Stimulated activated naive CD8-positive, alpha-beta T cell treated with anti-CD3 and anti-CD28 coated beads, Interleukin-15, Interleukin-2, amounts not matched to agents 100 ng/mL and 50 ng/mL, for 24 hours (primary cell): Measurements from ENCODE around the gene MTFR1L.

Experiments used
- H3K27ac Mint-ChIP-seq: one replicate; pipeline ENCODE4 v1.8.0; 2021; ENCODE audit warnings: mild to moderate bottlenecking, mixed read lengths
- H3K27me3 Mint-ChIP-seq: one replicate; pipeline ENCODE4 v1.8.0; 2021; ENCODE audit warnings: mixed read lengths
- H3K36me3 Mint-ChIP-seq: one replicate; pipeline ENCODE4 v1.8.0; 2021; ENCODE audit warnings: low read depth, mixed read lengths
- H3K4me1 Mint-ChIP-seq: one replicate; pipeline ENCODE4 v1.8.0; 2021; ENCODE audit warnings: low read depth, mixed read lengths
- H3K4me3 Mint-ChIP-seq: one replicate; pipeline ENCODE4 v1.8.0; 2021; ENCODE audit warnings: mild to moderate bottlenecking, mixed read lengths
- H3K9me3 Mint-ChIP-seq: one replicate; pipeline ENCODE4 v1.8.0; 2021; ENCODE audit warnings: mixed read lengths

MTFR1L gene

DNA sequence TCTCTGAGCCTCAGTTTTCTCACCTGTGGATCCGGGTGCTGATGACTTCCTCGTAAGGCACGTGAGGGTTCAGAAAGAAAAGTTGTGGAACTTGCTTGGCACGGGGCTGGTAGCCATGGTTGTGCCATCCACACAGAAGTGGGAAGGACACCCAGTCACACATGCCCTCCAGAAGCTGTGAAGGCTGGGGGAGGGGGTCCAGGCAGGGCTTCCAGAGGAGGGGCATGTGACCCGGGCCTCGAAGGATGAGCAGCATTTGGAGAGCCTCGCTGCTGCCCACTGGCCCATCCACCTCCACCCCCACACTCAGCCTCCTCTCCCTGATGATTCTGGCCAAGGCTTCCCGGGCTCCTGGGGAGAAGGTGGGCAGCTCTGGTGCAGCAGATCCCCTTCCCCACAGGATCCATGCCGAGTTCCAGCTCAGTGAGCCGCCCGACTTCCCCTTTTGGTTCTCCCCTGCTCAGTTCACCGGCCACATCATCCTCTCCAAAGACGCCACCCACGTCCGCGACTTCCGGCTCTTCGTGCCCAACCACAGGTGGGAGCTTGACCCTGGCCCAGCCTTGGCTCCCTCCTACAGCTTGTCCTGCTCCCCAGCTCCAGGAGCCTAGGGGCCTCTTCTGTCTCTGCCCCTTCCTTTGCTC, 10.3 kb upstream of the MTFR1L start:
- H3K36me3 Mint-ChIP-seq = peaks cover 7% of the 10 kb centered on the region
- no peaks in the 10 kb centered on the region for H3K9me3 Mint-ChIP-seq
- H3K4me1 Mint-ChIP-seq = peaks cover 6% of the 10 kb centered on the region
- no peak overlapping the region for H3K27ac Mint-ChIP-seq
- no peak overlapping the region for H3K4me3 Mint-ChIP-seq
- H3K27me3 Mint-ChIP-seq = no peaks in the 10 kb centered on the region

DNA sequence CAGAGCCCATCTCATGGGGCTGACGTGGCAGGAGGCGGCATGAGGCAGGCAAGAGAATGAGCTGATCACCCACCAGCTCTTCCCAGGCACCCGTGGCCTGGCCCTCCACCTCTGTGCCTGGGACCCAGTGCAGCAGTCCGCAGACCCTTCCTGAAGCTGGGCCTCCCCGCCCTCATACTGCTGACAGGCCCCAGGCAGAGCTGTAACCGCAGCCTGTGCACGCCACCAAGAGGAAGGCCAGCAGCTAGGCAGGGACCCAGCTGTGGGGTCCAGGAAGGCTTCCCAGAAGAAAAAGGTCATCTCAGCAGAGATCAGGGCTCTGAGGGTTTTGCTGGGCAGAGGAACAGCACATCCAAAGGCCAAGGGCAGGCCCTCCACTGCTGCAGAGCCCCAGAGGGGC, 9.8 kb upstream of the MTFR1L start:
- Mint-ChIP-seq H3K27ac (no peak overlapping the region), H3K4me3 (no peak overlapping the region), H3K27me3 (no peaks in the 10 kb centered on the region), H3K4me1 (peaks cover under 1% of the 10 kb centered on the region), H3K9me3 (no peaks in the 10 kb centered on the region), H3K36me3 (peaks cover 7% of the 10 kb centered on the region)

DNA sequence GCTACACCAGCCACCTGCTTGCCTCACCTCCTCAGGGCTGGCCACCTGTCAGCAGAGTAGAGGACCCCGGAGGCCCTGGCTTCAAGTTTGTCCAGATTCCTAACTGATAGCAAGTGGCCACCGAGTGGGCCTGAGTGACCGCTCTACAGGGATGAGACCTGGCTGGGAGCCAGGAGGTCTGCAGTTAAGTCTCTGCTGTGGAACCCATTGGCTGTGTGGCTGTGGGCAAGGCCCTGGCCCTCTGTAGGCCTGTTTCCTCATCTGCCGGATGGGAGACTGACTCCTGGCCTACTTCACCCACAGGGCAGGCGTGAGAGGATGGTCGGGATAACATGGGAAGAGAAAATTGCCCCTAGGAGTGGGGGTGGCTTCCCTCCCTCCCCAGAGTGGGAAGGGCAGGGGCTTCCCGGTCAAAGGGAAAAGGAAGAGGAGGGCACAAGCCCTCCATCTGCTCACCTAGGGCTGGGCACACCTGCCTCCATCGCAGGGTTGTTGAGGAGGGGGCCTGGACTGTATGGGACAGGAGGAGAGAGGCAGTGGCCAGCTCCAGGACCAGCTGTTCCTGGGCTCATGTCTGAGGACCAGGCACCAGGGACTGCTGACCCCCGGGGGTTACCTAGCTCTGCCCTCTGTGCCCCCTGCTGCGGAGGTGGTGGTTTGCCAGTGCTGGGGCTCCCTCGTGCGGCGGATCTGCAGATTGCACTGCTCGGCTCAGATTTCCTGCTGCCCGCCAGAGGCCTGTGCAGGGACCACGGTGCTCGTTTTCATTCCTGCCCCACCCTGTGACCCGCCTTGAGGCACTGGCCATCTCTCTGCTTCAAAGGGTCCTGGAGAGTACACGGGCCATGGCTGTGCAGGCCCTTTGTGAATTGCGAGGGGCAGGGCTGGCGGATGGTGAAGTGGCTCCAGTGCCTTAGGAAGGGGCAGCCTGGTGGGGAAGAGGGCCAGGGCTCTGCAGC, 9.1 kb upstream of the MTFR1L start:
- Mint-ChIP-seq H3K27me3 (no peaks in the 10 kb centered on the region), H3K4me1 (no peaks in the 10 kb centered on the region), H3K9me3 (no peaks in the 10 kb centered on the region), H3K36me3 (peaks cover 4% of the 10 kb centered on the region), H3K4me3 (no peak overlapping the region), H3K27ac (no peak overlapping the region)

DNA sequence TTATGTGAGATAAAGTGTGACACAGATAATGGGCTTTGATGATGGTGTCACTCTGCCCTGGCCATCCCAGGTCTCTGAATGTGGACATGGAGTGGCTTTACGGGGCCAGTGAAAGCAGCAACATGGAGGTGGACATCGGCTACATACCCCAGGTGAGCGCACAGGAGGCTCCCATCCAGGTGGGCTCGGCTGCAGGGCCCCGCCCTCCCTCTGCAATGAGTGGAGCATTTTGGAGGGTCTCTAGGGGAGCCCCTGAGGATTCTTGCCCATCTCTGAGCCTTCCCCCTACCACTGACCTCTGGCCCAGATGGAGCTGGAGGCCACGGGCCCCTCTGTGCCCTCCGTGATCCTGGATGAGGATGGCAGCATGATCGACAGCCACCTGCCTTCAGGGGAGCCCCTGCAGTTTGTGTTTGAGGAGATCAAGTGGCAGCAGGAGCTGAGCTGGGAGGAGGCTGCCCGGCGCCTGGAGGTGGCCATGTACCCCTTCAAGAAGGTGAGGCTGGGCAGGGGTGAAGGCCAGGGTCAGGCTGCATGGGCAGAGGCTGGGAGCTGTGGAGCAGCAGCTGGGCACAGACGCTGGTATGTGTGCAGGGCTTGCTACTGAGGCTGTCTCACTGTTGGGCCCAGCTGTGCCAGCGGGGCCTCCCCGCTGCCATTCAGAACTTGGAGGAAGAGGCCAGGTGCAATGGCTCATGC, 8.2 kb upstream of the MTFR1L start:
- Mint-ChIP-seq H3K36me3 (no peaks in the 10 kb centered on the region), H3K4me3 (no peak overlapping the region), H3K27me3 (no peaks in the 10 kb centered on the region), H3K27ac (no peak overlapping the region), H3K9me3 (no peaks in the 10 kb centered on the region), H3K4me1 (no peaks in the 10 kb centered on the region)

DNA sequence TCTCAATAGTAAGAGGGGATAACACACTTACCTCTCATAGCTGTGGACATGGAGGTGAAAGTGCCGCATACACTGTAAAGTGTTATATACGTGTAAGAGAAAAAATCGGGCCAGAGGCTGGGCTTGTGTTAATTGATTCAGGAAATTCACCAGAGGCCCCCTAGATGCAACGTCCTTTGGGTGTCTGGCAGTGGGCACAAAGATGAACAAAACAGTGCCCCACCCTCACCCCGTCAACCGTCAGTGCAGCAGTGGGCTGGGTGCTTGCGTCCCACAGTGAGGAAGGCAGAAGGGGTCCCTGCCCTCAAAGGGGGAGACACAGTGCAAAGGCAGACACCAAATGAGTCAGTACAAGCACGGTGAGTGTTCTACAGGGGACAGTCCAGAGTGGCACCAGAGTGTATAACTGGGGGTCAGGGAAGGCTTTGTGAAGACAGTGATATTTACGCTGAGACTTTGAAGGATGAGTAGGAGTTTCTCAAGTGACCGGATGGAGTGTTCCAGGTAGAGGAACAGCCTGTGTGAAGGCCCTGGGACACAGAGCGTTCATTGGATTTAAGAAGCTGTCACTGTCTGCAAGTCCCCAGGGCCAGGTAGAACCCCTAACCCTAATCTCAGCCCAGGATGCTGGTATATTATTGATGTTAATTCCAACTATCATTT, 6.6 kb upstream of the MTFR1L start:
- no peaks in the 10 kb centered on the region for H3K9me3 Mint-ChIP-seq
- H3K27me3 Mint-ChIP-seq = no peaks in the 10 kb centered on the region
- H3K4me1 Mint-ChIP-seq = peaks cover 2% of the 10 kb centered on the region
- no peak overlapping the region for H3K27ac Mint-ChIP-seq
- H3K4me3 Mint-ChIP-seq = no peak overlapping the region
- H3K36me3 Mint-ChIP-seq = no peaks in the 10 kb centered on the region

DNA sequence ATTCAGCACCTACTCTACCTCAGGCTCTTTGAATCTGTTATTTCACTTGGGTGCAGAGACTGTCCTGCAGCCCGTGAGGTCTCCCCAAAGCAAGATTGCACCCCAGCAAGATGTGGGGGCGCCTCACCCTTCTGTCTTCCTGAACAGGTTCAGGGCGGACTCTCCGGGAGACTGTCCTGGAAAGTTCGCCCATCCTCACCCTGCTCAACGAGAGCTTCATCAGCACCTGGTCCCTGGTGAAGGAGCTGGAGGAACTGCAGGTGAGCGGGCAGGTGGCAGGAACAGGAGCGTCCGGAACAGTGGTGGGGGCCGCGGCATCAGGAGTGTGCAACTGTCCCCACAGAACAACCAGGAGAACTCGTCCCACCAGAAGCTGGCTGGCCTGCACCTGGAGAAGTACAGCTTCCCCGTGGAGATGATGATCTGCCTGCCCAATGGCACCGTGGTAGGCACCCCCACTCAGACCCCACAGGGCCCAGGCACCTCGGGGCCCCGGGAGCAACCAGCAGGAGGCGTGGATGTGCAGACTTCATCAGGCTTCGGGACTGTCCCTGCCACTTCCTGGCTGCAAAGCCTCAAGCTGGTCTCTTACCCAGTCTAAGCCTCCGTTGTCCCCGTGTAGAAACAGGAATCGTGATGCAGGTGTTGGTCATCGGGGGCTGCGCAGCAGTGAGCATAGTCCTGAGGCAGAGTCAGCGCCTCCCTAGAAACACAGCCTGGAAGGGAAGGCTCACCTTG, 5.9 kb upstream of the MTFR1L start:
- H3K36me3 Mint-ChIP-seq = no peaks in the 10 kb centered on the region
- H3K4me3 Mint-ChIP-seq = no peak overlapping the region
- H3K27me3 Mint-ChIP-seq = no peaks in the 10 kb centered on the region
- peaks cover 9% of the 10 kb centered on the region for H3K4me1 Mint-ChIP-seq
- no peaks in the 10 kb centered on the region for H3K9me3 Mint-ChIP-seq
- no peak overlapping the region for H3K27ac Mint-ChIP-seq

DNA sequence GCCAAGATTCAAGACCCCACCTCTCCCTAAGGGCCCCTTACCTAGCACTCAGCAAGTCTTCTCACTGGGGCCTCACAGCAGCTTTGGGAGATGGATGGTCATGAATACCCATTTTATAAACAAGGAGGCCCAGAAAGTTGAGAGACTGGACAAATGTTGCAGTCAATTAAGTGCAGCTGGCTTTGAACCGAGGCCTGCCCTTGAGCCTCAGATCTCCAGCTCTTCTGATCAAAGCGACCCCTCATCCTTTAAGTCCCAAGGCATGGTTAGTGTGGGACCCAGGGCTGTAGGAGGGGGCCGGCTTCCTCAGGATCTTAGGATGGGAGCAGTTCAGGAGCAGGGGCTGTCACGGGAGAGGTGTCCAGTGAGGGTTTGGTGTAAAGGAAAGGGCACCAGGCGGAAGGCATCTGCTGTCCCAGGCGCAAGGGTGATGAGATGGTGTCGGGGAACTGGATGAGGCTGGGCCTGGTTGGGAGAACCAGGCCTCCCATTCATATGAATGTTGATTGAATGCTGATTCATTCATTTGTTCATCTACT, 5.1 kb upstream of the MTFR1L start:
- Mint-ChIP-seq H3K9me3 (no peaks in the 10 kb centered on the region), H3K36me3 (no peaks in the 10 kb centered on the region), H3K4me3 (no peak overlapping the region), H3K4me1 (peaks cover 11% of the 10 kb centered on the region), H3K27ac (no peak overlapping the region), H3K27me3 (no peaks in the 10 kb centered on the region)

DNA sequence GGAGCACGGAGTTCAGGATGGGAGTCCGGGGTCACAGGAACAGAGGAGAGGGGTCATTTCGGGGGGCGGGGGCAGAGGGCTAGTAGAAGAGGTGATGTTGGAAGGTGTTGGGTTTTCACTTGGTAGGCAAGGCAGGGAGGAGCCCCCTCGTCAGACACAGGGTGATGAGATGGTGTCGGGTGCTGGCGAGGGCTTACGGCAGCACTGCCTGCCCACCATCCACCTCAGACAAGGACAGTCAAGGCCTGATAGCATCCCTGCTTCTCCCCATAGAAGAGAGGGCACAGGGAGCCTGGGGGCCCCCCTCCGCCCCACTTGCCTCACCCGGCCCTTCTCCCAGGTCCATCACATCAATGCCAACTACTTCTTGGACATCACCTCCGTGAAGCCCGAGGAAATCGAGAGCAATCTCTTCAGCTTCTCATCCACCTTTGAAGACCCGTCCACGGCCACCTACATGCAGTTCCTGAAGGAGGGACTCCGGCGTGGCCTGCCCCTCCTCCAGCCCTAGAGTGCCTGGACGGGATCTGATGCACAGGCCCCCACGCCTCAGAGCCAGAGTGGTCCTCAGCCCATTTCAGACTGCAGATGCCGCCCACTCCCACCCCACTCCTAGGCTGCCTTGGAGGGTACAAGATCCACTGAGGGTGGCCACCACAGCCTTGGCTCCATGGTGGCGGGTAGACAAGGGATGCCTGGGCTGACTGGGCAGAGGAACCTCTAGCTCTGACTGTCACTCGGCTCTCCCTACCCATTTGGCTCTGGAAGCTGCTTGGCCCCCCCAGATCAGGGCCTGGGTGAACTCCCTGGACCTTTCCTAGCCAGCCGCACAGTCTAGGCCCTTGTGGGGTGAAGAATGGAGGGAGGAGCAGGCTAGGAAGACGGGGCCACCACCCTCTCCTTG, 4.3 kb upstream of the MTFR1L start:
- H3K4me1 Mint-ChIP-seq = peaks cover 11% of the 10 kb centered on the region
- H3K27ac Mint-ChIP-seq = no peak overlapping the region
- H3K9me3 Mint-ChIP-seq = no peaks in the 10 kb centered on the region
- no peaks in the 10 kb centered on the region for H3K36me3 Mint-ChIP-seq
- no peaks in the 10 kb centered on the region for H3K27me3 Mint-ChIP-seq
- no peak overlapping the region for H3K4me3 Mint-ChIP-seq

DNA sequence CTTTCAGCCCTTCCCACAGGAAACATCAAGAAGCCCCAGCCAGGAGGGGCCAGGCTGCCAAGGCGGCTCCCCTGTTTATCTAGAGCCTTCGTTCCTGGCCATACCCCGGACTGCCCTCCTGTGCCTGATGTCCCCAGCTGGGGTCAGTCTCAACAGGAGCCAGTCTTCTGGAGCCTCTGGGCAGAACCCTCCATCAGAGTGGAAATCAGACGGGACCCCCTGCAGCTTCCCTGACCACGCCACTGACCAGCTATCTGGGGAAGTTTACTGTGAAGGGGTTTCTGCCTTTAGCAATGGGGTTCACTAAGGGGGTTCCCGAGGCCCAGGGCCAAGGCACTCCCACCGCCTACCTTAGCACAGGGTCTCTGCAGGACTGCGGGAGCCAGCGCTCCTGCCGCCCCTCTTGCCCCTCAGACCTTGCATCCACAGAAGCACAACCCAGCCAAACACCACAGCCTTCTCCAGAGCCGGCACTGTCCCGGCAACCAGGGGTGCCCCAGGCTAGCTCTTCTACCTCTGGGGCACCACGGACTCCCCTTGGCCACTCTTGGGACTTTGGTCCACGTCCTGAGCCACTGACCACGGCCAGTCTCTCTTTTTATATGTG, 3.5 kb upstream of the MTFR1L start:
- Mint-ChIP-seq H3K36me3 (no peaks in the 10 kb centered on the region), H3K27ac (no peak overlapping the region), H3K27me3 (no peaks in the 10 kb centered on the region), H3K4me1 (peaks cover 19% of the 10 kb centered on the region), H3K9me3 (no peaks in the 10 kb centered on the region), H3K4me3 (no peak overlapping the region)

DNA sequence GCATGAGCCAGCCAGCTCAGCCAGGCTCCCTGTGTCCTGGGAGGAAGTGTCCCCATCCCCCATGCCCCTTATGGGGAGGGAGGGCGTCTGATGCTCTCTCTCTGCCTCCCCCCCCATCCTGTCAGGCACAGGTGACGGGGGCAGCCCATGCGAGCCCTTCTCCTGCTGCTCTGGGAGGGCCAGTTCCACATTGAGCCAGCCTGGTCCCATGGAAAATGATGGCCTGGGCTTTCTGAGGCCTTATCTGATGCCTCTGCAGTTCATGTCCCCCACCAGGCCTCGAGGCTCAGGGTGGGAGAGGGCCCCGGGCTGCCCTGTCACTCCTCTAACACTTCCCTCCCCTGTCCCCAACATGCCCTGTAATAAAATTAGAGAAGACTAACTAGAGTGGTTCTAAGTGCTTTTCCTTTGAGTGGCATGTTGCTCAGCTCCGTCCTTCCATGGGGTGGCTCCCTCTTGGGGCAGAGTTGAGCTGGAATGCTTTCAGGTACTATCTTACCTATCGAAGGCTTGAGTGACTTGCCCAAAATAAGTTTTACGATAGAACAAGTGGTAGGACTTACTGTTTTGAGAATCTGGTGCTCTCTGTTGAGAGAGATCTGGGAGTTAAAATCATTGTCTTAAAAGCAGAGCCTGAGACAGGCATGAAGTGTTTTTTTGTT, 1.8 kb upstream of the MTFR1L start:
- H3K27me3 Mint-ChIP-seq = no peaks in the 10 kb centered on the region
- H3K9me3 Mint-ChIP-seq = no peaks in the 10 kb centered on the region
- peaks cover 3% of the 10 kb centered on the region for H3K36me3 Mint-ChIP-seq
- H3K27ac Mint-ChIP-seq = peak overlapping the region; percentile 2
- H3K4me3 Mint-ChIP-seq = peak overlapping the region; percentile 49
- H3K4me1 Mint-ChIP-seq = peaks cover 30% of the 10 kb centered on the region

DNA sequence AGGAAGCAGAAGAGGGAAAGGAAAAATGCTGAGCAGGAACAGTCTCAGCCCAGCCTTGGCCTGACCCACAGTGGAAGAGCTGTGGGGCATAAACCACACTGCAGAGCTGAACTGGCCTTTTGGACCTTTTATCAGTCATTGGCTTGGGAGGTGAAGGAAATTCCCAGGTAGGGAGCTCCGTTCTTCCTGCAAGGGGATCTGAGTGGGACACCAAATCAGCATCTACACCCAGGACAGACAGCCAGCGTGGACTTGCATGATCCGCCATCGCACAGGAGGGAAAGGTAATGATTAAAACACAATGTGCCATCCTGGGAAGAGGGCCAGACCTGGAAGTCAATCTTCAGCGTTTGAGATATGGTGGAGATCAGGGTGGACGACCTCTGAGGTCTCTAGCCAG, 1.2 kb upstream of the MTFR1L start:
- no peaks in the 10 kb centered on the region for H3K27me3 Mint-ChIP-seq
- peak overlapping the region; percentile 92 for H3K27ac Mint-ChIP-seq
- peaks cover 3% of the 10 kb centered on the region for H3K36me3 Mint-ChIP-seq
- H3K4me3 Mint-ChIP-seq = peak overlapping the region; percentile 87
- H3K4me1 Mint-ChIP-seq = peaks cover 30% of the 10 kb centered on the region
- no peaks in the 10 kb centered on the region for H3K9me3 Mint-ChIP-seq

DNA sequence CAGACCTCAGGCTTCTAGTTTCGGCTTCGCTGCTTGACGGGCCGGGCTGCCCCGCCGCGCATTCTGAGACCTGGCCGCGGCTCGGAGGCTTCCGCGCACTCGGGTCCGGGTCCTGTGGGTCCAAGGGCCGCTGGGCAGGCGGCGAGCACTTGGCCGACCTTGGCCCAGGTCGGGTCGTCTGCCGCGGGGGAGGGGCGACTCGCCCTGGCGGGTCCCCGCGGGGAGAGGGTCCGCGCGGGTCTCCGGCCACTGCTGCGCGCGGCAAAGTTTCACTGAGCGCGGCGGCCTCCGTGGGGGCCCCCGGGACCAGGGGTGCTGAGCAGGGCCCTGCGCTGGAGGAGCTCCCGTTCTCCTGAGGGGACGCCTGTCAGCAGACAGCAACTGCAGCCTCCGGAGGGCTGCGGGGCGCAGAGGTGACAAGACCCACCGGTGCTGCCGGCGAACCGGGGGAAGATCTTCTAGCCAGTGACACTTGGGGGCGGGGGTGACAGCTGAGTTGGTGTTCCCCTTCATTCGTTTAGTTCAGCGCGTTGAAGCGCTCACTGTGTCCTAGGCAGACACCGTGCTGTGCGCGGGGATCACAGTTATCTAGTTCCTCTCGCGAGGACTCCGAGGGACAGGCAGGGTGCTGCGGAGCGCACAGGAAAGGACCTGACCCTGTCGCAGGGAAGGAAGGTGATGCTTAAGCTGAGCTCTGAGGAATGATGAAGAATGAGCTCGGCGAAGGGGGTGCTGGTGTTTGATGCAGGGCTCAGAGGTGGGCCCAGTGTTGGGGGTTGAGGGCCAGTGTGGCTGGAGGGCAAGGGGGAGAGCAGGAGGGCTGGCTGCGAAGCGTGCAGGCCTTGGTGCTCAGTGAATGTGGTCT, 725 bp downstream of the MTFR1L start:
- no peaks in the 10 kb centered on the region for H3K27me3 Mint-ChIP-seq
- H3K36me3 Mint-ChIP-seq = peaks cover 3% of the 10 kb centered on the region
- peaks cover 30% of the 10 kb centered on the region for H3K4me1 Mint-ChIP-seq
- no peaks in the 10 kb centered on the region for H3K9me3 Mint-ChIP-seq
- H3K27ac Mint-ChIP-seq = peak overlapping the region; percentile 91
- peak overlapping the region; percentile 87 for H3K4me3 Mint-ChIP-seq
